NCI-H1930 (cell line): ENCODE results near the gene ALS2CL.

ENCODE experiments used
- DNase-seq, 2 experiments: peaks; one replicate each; lab custom pipeline; 2025; lab: John Stamatoyannopoulos, UW

Gene ALS2CL

DNA sequence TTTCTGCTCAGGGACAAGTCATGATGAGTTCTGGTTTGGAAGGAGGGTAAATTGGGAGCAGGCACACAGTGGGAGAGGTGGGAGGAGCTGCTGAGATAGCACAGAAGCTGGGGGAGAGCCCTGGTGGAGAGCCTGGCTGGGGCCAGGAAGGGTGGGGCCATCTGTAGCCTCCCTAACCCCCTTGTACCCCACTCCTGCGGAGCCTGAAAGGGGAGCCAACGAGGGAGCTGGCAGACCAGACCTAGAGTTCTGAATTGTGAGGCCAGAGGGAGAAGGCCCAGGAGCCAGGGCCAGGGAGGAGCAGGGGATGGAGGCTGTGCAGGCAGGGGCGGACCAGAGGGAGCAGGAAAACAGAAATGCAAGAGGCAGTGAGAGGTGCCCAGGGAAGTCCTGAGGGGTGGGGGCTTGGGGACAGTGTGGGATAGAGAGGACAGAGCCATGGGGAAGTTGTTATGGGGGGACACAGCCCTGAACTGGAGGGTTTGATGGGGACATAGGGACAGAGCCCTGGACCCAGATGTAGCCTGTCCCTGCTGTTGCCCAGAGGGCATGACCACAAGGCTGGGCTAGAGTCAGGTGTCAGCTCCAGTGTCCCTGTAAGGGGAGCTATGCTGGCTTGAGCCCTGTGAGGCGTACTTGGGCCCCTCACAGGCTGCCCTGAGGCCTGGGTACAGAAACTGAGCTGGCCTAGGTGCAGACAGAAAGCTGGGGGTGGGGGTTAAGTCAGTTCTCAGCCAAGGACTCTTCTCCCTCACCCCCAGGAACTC is 8.9 kb upstream of the ALS2CL start:
- DNase-seq: no peak

GRCh38 chr3:46701181-46701939 is 7.9 kb upstream of the ALS2CL start, which contains the start of gene TMIE:
TSS of gene TMIE (plus strand) at chr3:46701392. CDS start at chr3:46701488, 96 bp downstream.
- DNase-seq: no peak

DNA sequence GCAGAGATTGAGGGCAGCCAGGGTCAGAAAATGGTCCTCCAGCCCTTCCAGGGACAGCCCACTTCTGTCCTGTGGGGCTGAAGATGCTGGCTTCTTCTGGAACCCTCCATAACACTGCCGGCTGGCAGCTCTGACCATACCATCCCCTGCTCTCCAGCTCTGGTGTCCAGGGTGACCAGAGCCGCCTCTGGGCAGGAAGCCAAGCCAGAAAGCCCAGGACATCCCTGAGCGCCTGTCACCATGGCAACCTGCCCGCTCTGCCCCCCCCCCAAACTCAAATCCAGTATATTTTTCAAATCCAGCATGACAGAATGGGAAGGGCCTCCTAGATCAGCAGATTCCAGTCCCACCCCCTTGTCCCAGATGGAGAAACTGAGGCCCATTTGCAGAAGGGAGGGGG is 7.3 kb upstream of the ALS2CL start:
- no peak for DNase-seq

- no peak for DNase-seq
Observed at GRCh38 chr3:46699676-46700523, 6.4 kb upstream of the ALS2CL start.

DNA sequence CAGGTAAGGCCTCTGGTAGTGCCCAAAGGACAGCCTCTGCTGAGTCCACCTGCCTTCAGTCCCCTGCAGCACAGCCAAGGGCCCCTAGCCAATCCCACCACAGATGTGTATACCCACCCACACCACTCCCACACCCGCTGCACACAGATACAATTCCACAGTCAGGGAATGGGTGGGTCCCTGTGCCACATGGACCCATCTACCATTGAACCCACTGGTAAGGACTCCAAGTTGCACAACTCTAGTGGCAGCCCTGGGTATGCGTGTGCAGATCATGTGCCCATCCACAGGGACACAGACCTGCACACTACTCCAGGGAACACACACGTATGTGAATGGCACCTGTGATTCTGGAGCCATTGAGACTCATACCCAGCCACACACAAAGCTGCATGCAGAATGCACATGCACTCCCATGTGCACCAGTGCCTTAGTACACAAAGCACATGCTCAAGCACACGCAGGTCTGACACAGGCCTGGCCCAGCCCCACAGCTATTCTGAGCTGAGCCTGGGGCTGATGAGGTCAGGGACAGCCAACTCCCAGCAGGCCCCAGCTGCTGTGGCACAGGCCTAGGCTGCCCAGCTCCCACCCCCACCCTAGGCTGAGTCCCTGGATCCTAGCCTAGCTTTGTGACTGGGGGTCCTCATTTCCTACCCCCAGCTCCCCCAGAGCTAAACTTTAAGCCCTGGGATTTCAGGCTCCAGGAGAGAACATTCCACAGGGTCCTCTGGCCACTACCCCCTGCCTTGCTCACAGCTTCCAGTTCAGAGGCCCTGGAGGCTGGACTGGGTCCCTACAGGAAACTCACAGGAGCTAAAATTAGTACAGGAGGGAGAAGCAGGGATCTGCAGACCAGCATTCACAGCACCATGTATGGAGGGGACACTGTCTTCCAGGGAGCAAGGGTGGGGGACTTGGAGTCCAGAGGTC is 2.7 kb upstream of the ALS2CL start:
- no peak for DNase-seq

DNA sequence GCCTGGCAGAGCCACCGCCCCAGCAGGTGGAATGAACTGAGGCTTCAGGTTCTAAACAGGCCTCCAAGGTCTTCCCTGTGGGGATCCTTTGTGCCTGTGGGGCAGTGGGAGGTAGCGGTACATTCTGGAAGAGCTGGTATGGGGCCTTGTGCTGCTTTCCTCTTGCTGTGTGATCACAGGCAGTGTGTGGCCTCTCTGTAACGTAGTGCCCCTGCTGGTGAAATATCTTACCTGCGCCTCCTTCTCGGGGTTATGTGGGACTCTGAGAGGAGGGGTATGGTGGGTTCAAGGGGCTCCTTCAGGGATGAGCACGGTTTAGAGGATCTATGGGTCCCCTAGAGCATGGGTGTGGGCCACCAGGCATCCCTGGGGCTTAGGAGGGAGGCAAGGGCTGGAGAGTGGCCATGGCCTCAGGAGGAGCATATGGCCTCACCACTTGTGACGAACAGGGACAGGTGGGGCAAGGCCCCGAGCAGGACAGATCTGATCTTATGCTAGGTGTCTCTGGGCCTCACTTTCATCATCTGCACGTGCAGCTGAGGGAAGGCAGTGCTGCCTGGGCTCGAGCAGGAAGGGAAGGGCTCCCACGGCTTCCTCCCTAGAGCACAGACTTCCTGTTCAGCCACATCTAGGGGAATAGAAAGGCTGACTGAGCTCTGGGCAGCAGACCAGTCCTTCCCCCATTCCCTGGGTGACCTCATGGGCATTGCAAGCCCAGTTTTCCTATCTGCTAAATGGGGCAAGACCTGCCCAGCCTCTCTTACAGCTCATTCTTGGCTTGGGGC is 1.9 kb upstream of the ALS2CL start:
- DNase-seq: no peak

GRCh38 chr3:46694520-46694919 is 1.0 kb upstream of the ALS2CL start:
- DNase-seq: no peak

DNA sequence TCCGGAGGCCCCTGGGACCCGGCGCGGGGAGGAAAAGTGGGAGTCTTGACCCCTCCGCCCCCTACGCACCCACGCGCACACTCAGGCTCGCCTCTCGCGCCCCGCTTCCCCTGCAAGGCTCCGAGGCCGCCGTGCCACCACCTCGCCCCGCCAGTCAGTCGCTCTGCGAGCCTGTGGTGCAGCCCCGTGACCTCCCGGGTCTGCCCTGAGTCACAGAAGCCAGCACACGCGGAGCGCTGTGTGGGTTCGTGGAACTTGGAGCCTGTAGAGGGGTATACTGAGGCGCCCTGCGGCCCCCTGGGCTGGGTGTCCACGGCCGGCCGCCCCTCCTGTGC is 380 bp upstream of the ALS2CL start:
- DNase-seq: no peak

- no peak for DNase-seq
Observed at GRCh38 chr3:46692566-46692990, 901 bp downstream of the ALS2CL start.

- no peak for DNase-seq
Observed at GRCh38 chr3:46690798-46691197, 2.7 kb downstream of the ALS2CL start.

DNA sequence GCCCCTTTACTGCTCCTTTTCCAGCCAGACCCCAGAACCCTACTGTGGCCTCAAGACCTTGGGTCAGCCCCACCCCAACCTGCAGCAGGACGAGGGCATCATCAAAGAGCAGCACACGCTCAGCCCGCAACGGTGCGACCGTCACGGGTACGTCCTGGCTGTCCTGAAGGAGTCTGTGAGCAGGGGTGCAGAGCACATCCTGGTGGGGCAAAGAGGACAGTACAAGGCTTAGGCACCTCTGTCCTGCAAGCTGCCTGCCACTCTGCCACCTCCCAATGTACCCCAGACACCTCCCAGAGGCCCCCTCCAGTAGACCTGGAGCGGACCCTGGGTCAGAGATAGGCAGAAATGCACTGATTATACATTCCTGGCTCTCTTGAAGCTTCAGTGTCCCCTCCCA is 8.0 kb downstream of the ALS2CL start:
- no peak for DNase-seq

- no peak for DNase-seq
Observed at GRCh38 chr3:46684891-46685290, 8.6 kb downstream of the ALS2CL start.

DNA sequence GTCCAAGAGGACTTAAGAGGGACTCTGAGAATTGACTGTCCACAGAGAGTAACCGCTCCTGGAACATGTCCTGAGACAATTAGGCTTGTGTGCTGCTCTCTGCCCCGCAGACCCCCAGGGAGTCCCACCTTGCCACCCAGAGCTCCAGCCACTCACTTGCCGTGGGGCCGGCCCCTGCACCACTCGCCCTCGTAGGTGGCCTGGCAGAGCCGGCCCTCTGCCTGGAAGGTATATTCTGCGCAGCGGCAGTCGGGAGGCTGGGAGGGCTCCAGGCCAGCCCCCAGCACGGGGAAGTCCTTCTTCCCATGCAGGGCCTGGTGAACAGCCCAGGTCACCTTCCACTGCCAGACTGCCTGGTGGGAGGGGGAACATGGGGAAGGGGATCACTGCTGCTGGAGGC is 10.5 kb downstream of the ALS2CL start:
- DNase-seq: no peak

DNA sequence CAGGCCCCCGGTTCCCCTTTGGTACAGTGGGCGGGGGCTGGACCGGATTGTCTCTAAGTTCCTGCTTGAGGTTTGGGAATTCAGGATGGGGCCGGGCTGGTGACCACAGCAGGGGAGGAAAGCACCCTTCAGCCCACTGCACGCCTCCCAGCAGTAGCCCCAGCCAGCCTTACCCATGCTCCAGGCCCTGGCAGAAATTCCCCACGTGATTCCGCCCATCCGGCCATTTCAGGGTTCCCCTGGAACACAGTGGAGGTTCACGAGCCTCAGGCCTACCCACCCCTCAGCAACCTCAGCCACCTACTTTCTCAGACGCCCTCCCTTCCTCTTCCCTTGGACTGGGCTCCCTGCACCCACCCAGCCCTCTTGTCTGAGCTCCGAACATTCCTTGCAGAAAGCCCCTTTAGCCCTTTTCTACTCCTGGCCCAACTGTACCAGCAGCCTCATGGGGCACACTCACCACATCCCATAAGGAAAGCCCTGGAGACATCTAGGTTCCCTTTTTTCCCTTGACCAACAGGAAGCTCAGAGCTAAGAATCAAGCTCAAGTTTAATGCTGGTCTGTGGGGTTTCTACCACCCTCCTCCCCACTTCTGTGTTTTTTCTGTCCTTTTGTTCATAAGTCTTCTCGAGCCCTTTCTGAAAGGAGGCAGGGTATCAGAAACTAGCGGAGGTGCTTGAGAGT is 11.5 kb downstream of the ALS2CL start:
- DNase-seq: no peak

DNA sequence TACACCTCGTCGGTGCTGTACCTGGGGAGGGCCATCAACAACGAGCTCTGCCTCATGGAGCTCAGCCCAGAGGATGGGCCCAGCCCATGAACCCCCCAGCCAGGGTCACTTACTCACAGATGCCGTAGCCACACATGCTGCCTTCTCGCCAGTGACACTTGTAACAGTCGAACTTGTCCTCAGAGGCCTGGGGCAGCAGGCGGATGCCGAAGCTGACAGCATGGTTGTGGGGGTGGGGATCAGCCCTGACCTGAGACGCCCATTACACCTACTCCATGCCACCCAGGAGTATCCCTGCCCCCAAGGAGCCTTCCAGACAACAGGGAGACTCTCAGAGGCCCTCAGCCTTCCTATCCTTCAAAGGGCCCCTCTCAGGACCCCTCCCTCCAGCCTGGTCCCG is 12.1 kb downstream of the ALS2CL start:
- no peak for DNase-seq

- DNase-seq: no peak
Observed at GRCh38 chr3:46680298-46680826, 13.1 kb downstream of the ALS2CL start.

DNA sequence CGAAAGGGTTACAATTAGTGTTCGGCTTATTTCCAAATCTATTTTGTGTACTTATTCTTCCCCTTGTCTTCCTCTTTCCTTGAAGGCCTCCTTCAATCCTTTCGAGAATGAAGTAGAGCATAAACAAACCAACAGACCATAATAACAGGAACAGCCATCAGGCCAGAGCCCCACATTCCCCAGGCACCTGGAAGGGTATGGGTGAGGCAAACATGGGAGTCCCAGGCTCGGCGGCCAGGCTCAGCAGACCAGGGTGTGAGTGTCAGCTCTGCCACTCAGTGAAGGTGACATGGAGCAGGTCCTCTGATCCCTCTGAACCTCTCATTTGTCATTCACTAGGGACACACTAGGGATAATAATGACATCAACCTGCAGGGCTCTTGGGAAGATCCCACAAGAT is 13.8 kb downstream of the ALS2CL start:
- DNase-seq: no peak

- no peak for DNase-seq
Observed at GRCh38 chr3:46678280-46678679, 15.2 kb downstream of the ALS2CL start.

DNA sequence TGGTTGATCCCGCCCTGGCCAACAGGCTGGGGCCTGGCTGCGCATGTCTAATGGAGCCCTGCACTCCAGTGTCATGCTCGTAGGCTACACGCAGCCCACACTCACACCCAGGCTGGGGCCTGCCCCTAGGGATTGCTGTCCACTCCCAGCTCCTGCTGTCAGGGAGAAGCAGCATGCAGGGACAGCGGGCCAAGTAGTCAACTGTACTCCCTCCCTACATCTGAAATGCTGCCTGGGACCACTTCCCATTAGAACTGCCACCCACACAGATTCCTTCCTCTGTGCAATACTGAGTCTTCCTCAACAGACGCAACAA is 16.1 kb downstream of the ALS2CL start:
- DNase-seq: no peak
